LNCaP clone FGC (cell line): ENCODE data around the gene GLUD1.
"Not testable (repeated sequence)": the region's sequence is repeated elsewhere in the genome, so short reads cannot be mapped to it uniquely, and the experiment has no call there.

ENCODE experiments used
- DNase-seq: peaks from one replicate; pipeline ENCODE4 v3.0.0-alpha.2; 2011; ENCODE audit warnings: low read depth
- H3K4me3 ChIP-seq: 2 replicates; pipeline ENCODE4 v1.5.1; 2011; ENCODE audit warnings: mild to moderate bottlenecking, low read depth, low read length, control low read depth
- CTCF ChIP-seq: IDR thresholded peaks from 2 replicates; pipeline ENCODE4 v1.5.1; 2012; ENCODE audit warnings: mild to moderate bottlenecking; ENCODE audit not compliant: control insufficient read depth, insufficient read depth; ENCODE audit errors: extremely low read depth

The GLUD1 gene

GRCh38 chr10:87090779-87091178 is 3.9 kb downstream of the GLUD1 start:
- peak overlapping the region; percentile 72 for H3K4me3 ChIP-seq
- TF ChIP-seq CTCF, result no peak
- no peak for DNase-seq

GRCh38 chr10:87089746-87090145 is 4.9 kb downstream of the GLUD1 start:
- DNase-seq, result no peak
- TF ChIP-seq CTCF, result no peak
- H3K4me3 ChIP-seq, result peak overlapping the region; percentile 72

- DNase-seq, result no peak
- no peak for TF ChIP-seq CTCF
- no peak overlapping the region for H3K4me3 ChIP-seq
Observed at GRCh38 chr10:87085537-87085936, 9.1 kb downstream of the GLUD1 start.

- H3K4me3 ChIP-seq, DNase-seq: not testable (repeated sequence)
Observed at GRCh38 chr10:87084291-87084782, 10.3 kb downstream of the GLUD1 start.

- not testable (repeated sequence) for H3K4me3 ChIP-seq, DNase-seq
Observed at GRCh38 chr10:87083576-87084290, 10.9 kb downstream of the GLUD1 start.

GRCh38 chr10:87082219-87082618 is 12.4 kb downstream of the GLUD1 start:
- DNase-seq, H3K4me3 ChIP-seq: not testable (repeated sequence)

- DNase-seq, H3K4me3 ChIP-seq: not testable (repeated sequence)
Observed at GRCh38 chr10:87081574-87081973, 13.1 kb downstream of the GLUD1 start.

- not testable (repeated sequence) for DNase-seq, H3K4me3 ChIP-seq
Observed at GRCh38 chr10:87080621-87081020, 14.0 kb downstream of the GLUD1 start.

- no peak for DNase-seq
- H3K4me3 ChIP-seq, result no peak overlapping the region
- no peak for TF ChIP-seq CTCF
Observed at GRCh38 chr10:87079106-87079836, 15.4 kb downstream of the GLUD1 start.

GRCh38 chr10:87076421-87076820 is 18.2 kb downstream of the GLUD1 start:
- H3K4me3 ChIP-seq, DNase-seq: not testable (repeated sequence)
